H1 (cell line): Measurements from ENCODE around the gene RNF13. TPM values are rescaled to one million over a fixed set of nuclear protein-coding genes. Genes with fewer than 3 reads are reported as not detected.

Experiments used
- CTCF ChIA-PET: fragments of 300-600 bp; sonication (Branson Sonifier 250); formaldehyde crosslinking; loops from one replicate; lab custom pipeline; 2021; ENCODE audit not compliant: partially characterized antibody; lab: Charles Lee
- POLR2A ChIA-PET: fragments of 300-600 bp; sonication (Branson Sonifier 250); formaldehyde crosslinking; loops from one replicate; lab custom pipeline; 2021; ENCODE audit warnings: inconsistent platforms; ENCODE audit not compliant: partially characterized antibody; lab: Charles Lee
- DNase-seq, 2 experiments: peaks; one replicate each; pipeline versions ENCODE4 v3.0.0 to v3.0.0-alpha.2; 2010 to 2022; ENCODE audit warnings: low spot score in 2 of 2, low read depth in 1 of 2, mixed read lengths in 1 of 2
- FAIRE-seq: peaks from 2 replicates; lab custom pipeline; 2011; peaks lifted over from hg19 to GRCh38; lab: Jason Lieb, UNC
- H2AFZ ChIP-seq: 2 replicates; pipeline ENCODE4 v1.8.1; 2012; ENCODE audit warnings: low read length, inconsistent platforms
- H2AK5ac ChIP-seq: 2 replicates; pipeline ENCODE4 v1.6.1; 2013; ENCODE audit warnings: low read depth, low read length
- H2BK120ac ChIP-seq: replicated peaks from 2 replicates; pipeline ENCODE3; 2013; ENCODE audit warnings: low read depth, low read length, inconsistent platforms
- H2BK12ac ChIP-seq: 2 replicates; pipeline ENCODE4 v1.6.1; 2013; ENCODE audit warnings: low read depth, low read length
- H2BK15ac ChIP-seq: 2 replicates; pipeline ENCODE4 v1.6.1; 2013; ENCODE audit warnings: low read length
- H2BK20ac ChIP-seq: 2 replicates; pipeline ENCODE4 v1.6.1; 2013; ENCODE audit warnings: low read length
- H2BK5ac ChIP-seq: 2 replicates; pipeline ENCODE4 v1.6.1; 2013; ENCODE audit warnings: low read depth, low read length
- H3K14ac ChIP-seq: 2 replicates; pipeline ENCODE4 v1.6.1; 2013; ENCODE audit warnings: inconsistent platforms; ENCODE audit not compliant: insufficient read length
- H3K18ac ChIP-seq: 2 replicates; pipeline ENCODE4 v1.6.1; 2013; ENCODE audit warnings: low read length; ENCODE audit errors: extremely low read depth
- H3K23ac ChIP-seq: 2 replicates; pipeline ENCODE4 v1.6.1; 2013; ENCODE audit warnings: inconsistent platforms; ENCODE audit not compliant: insufficient read length
- H3K23me2 ChIP-seq: 2 replicates; pipeline ENCODE4 v1.6.1; 2013; ENCODE audit warnings: low read depth, low read length
- H3K27ac ChIP-seq: 2 replicates; pipeline ENCODE4 v1.6.1; 2011; ENCODE audit warnings: low read depth, low read length, inconsistent platforms
- H3K27me3 ChIP-seq, 4 experiments: replicated peaks in 1 of 4; 1 replicate in 1 of 4; 2 replicates in 3 of 4; pipeline versions ENCODE4 v1.6.1 to v1.8.1; 2011 to 2013; ENCODE audit warnings: low read length in 3 of 4, mild to moderate bottlenecking in 3 of 4, inconsistent platforms in 2 of 4, mixed read lengths in 2 of 4, moderate library complexity in 1 of 4; ENCODE audit not compliant: control insufficient read depth in 3 of 4, insufficient read depth in 3 of 4; ENCODE audit errors: extremely low read depth in 1 of 4
- H3K36me3 ChIP-seq, 4 experiments: 2 replicates each; pipeline versions ENCODE4 v1.6.1 to v1.8.1; 2011 to 2013; ENCODE audit warnings: mild to moderate bottlenecking in 4 of 4, low read length in 3 of 4, moderate library complexity in 2 of 4, control low read depth in 1 of 4, inconsistent platforms in 1 of 4; ENCODE audit not compliant: insufficient read depth in 4 of 4, control insufficient read depth in 2 of 4
- H3K4ac ChIP-seq: replicated peaks from 2 replicates; pipeline ENCODE3; 2013; ENCODE audit warnings: low read length, low read depth, mixed read lengths, inconsistent platforms; ENCODE audit not compliant: insufficient read length
- H3K4me1 ChIP-seq, 4 experiments: replicated peaks in 1 of 4; 1 replicate in 1 of 4; 2 replicates in 3 of 4; pipeline versions ENCODE4 v1.6.1 to v1.8.1; 2011 to 2013; ENCODE audit warnings: low read length in 3 of 4, inconsistent platforms in 2 of 4, mixed read lengths in 1 of 4; ENCODE audit not compliant: insufficient read depth in 4 of 4, control insufficient read depth in 3 of 4
- H3K4me2 ChIP-seq, 2 experiments: 2 replicates each; pipeline versions ENCODE4 v1.6.1 to v1.8.1; 2011 to 2013; ENCODE audit warnings: low read depth in 2 of 2, low read length in 2 of 2, control low read depth in 1 of 2, inconsistent platforms in 1 of 2, mild to moderate bottlenecking in 1 of 2; ENCODE audit not compliant: insufficient read depth in 1 of 2
- H3K4me3 ChIP-seq, 4 experiments: fragments of 200-600, 300-600 bp in 1 of 4; sonication (generic), shearing (Covaris generic), sonication (Bioruptor Twin) in 1 of 4; 2 replicates each; pipeline versions ENCODE4 v1.5.1 to v1.8.1; 2011 to 2016; ENCODE audit warnings: low read length in 4 of 4, low read depth in 3 of 4, control low read depth in 2 of 4, inconsistent platforms in 2 of 4, mild to moderate bottlenecking in 2 of 4, mixed read lengths in 1 of 4, moderate library complexity in 1 of 4; ENCODE audit not compliant: insufficient read depth in 2 of 4; ENCODE audit errors: extremely low read depth in 1 of 4
- H3K56ac ChIP-seq: replicated peaks from 2 replicates; pipeline ENCODE3; 2013; ENCODE audit warnings: low read depth, mild to moderate bottlenecking, mixed read lengths, low read length, inconsistent platforms; ENCODE audit not compliant: insufficient read length
- H3K79me1 ChIP-seq: 2 replicates; pipeline ENCODE4 v1.6.1; 2013; ENCODE audit warnings: low read depth, low read length, control low read depth
- H3K79me2 ChIP-seq, 2 experiments: 2 replicates each; pipeline versions ENCODE4 v1.6.1 to v1.8.1; 2012 to 2013; ENCODE audit warnings: low read length in 2 of 2, mild to moderate bottlenecking in 2 of 2, inconsistent platforms in 1 of 2; ENCODE audit not compliant: insufficient read depth in 2 of 2, control insufficient read depth in 1 of 2
- H3K9ac ChIP-seq, 4 experiments: replicated peaks in 1 of 4; 1 replicate in 1 of 4; 2 replicates in 3 of 4; pipeline versions ENCODE4 v1.6.1 to v1.8.1; 2011 to 2013; ENCODE audit warnings: low read depth in 3 of 4, low read length in 3 of 4, control low read depth in 2 of 4, mild to moderate bottlenecking in 2 of 4, moderate library complexity in 2 of 4, inconsistent platforms in 1 of 4; ENCODE audit errors: extremely low read depth in 1 of 4
- H3K9me3 ChIP-seq, 2 experiments: 2 replicates each; pipeline versions ENCODE4 v1.6.1 to v1.8.1; 2012 to 2013; ENCODE audit warnings: mild to moderate bottlenecking in 2 of 2, moderate library complexity in 2 of 2, control low read depth in 1 of 2, inconsistent platforms in 1 of 2, low read depth in 1 of 2, low read length in 1 of 2, mixed read lengths in 1 of 2; ENCODE audit not compliant: insufficient read depth in 2 of 2
- H4K20me1 ChIP-seq, 2 experiments: replicated peaks in 1 of 2; 2 replicates each; pipeline versions ENCODE3 to v1.8.1; 2011 to 2013; ENCODE audit warnings: inconsistent platforms in 2 of 2, low read length in 2 of 2, mild to moderate bottlenecking in 1 of 2; ENCODE audit not compliant: insufficient read depth in 2 of 2, control insufficient read depth in 1 of 2
- H4K5ac ChIP-seq: 2 replicates; pipeline ENCODE4 v1.6.1; 2013; ENCODE audit warnings: low read length, low read depth, mixed read lengths, inconsistent platforms; ENCODE audit not compliant: insufficient read length
- H4K8ac ChIP-seq: 2 replicates; pipeline ENCODE4 v1.8.0; 2013; ENCODE audit warnings: mild to moderate bottlenecking, moderate library complexity, low read length, inconsistent platforms; ENCODE audit not compliant: insufficient read depth; ENCODE audit errors: extremely low read depth
- H4K91ac ChIP-seq: replicated peaks from 2 replicates; pipeline ENCODE3; 2013; ENCODE audit warnings: low read length, mixed read lengths, inconsistent platforms; ENCODE audit not compliant: insufficient read length
- KDM4A ChIP-seq: IDR thresholded peaks from one replicate; pipeline ENCODE4 v1.7.1; 2012; ENCODE audit warnings: low read depth, mild to moderate bottlenecking, moderate library complexity, low read length, inconsistent platforms; ENCODE audit not compliant: severe bottlenecking
- NANOG ChIP-seq: IDR thresholded peaks from 2 replicates; pipeline ENCODE4 v1.6.1; 2011; ENCODE audit warnings: low read length, low read depth, mild to moderate bottlenecking, inconsistent platforms; ENCODE audit not compliant: insufficient read depth, poor library complexity, severe bottlenecking
- PHF8 ChIP-seq: fragments of 200-600 bp; sonication (generic); conservative IDR thresholded peaks from 2 replicates; pipeline ENCODE4 v1.7.1; 2012; ENCODE audit warnings: low read depth, mild to moderate bottlenecking, inconsistent platforms, low read length, moderate library complexity
- POLR2AphosphoS5 ChIP-seq: IDR thresholded peaks from 2 replicates; pipeline ENCODE4 v1.6.1; 2011; ENCODE audit warnings: low read depth, low read length
- RAD21 ChIP-seq, 2 experiments: IDR thresholded peaks in 1 of 2; conservative IDR thresholded peaks in 1 of 2; 2 replicates each; pipeline ENCODE4 v1.6.1; 2011; ENCODE audit warnings: low read depth in 2 of 2, low read length in 2 of 2, improper control_type of control experiment in 1 of 2, inconsistent platforms in 1 of 2, mild to moderate bottlenecking in 1 of 2, moderate library complexity in 1 of 2
- RBBP5 ChIP-seq: IDR thresholded peaks from 2 replicates; pipeline ENCODE4 v1.7.1; 2012; ENCODE audit warnings: low read depth, mild to moderate bottlenecking, inconsistent platforms, low read length, moderate library complexity, borderline replicate concordance
- RXRA ChIP-seq: IDR thresholded peaks from 2 replicates; pipeline ENCODE4 v1.6.1; 2011; ENCODE audit warnings: low read depth, mild to moderate bottlenecking, low read length, moderate library complexity; ENCODE audit not compliant: insufficient read depth
- SIRT6 ChIP-seq: IDR thresholded peaks from one replicate; pipeline ENCODE4 v1.7.1; 2012; ENCODE audit warnings: low read length, inconsistent platforms
- TAF1 ChIP-seq: IDR thresholded peaks from 2 replicates; pipeline ENCODE4 v1.6.1; 2011; ENCODE audit warnings: mild to moderate bottlenecking, low read depth, low read length
- WGBS, 2 experiments: shearing (Covaris generic) in 1 of 2; methylation state at CpG; one replicate each; pipeline versions ENCODE4 v1.1.6 to v1.1.7; 2013 to 2015; ENCODE audit warnings: low lambda C conversion rate in 2 of 2, mixed read lengths in 2 of 2, inconsistent platforms in 1 of 2, low coverage in 1 of 2, missing lambda C conversion rate in 1 of 2; ENCODE audit not compliant: insufficient replicate concordance in 2 of 2, insufficient coverage in 1 of 2, insufficient read length in 1 of 2; ENCODE audit errors: extremely low coverage in 1 of 2, missing lambda C conversion rate in 1 of 2; 5-methylcytosine and 5-hydroxymethylcytosine counted together
- polyA plus RNA-seq, 7 experiments: library from polyadenylated mRNA; depleted of rRNA in 3 of 7; stranded (reverse) in 5 of 7; unstranded in 2 of 7; fragments of >200 nt in 5 of 7; fragments of 200-250 nt in 2 of 7; gene quantifications; 1 replicate in 5 of 7; 2 replicates in 1 of 7; 4 replicates in 1 of 7; pipeline versions ENCODE4 v1.2.1 to v1.2.3, GENCODE V29; 2011 to 2013; ENCODE audit warnings: missing spikeins in 2 of 7, mixed read lengths in 2 of 7
- total RNA-seq: library from RNA; stranded (reverse); fragmentation: NEBNext Ultra II Directional; extraction: Animal tissue kit (Norgen Biotek cat#: 25700); gene quantifications from 2 replicates; pipeline ENCODE4 v1.2.1, GENCODE V29; 2021
- TF ChIP-seq, protein P1 (sequence below): IDR thresholded peaks from 2 replicates; pipeline ENCODE4 v1.6.1; 2012; ENCODE audit warnings: inconsistent platforms
- TF ChIP-seq, protein P2 (sequence below), 3 experiments: IDR thresholded peaks; 1 replicate in 2 of 3; 2 replicates in 1 of 3; pipeline versions ENCODE4 v1.5.1 to v1.6.1; 2011; ENCODE audit warnings: low read length in 3 of 3, mild to moderate bottlenecking in 3 of 3, inconsistent platforms in 2 of 3, low read depth in 1 of 3, moderate library complexity in 1 of 3; ENCODE audit not compliant: insufficient read depth in 1 of 3; ENCODE audit errors: control extremely low read depth in 1 of 3

RNF13 gene
- total and polyA plus RNA-seq, 2 of the 8 experiments (the other 6 are each of a cell fraction or from before 2014, with no cell fraction given), result 19.4 to 35.4 TPM

DNA sequence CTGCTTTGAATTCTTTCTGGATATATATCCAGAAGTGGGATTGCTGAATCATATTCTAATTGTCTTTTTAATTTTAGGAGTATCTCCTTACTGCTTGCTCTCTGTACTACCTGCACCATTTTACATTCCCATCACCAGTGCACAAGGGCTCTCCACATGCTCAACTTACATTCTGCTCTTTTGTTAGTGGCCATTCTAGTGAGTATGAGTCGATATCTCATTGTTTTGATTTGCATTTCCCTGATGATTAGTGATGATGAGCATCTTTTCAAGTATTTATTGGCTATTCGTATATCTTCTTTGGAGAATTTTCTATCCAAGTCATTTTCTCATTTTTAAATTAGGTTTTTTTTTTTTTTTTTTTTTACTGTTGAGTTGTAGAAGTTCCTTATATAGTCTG, 128.2 kb downstream of the RNF13 start:
- Histone ChIP-seq H3K14ac (no peak overlapping the region), H3K79me2 (peaks cover 0 to 3% of the 10 kb centered on the region in 2 experiments; a peak in 1 of 4 replicates), H3K4me3 (no peak overlapping the region), H2AFZ (no peak overlapping the region), H2BK120ac (no peak overlapping the region), H4K91ac (no peak overlapping the region), H3K27me3 (no peaks in the 10 kb centered on the region), H2BK12ac (no peak overlapping the region), H3K4me2 (no peak overlapping the region), H2BK5ac (no peak overlapping the region), H2BK15ac (no peak overlapping the region), H3K18ac (no peak overlapping the region), H3K23ac (no peak overlapping the region), H3K79me1 (no peaks in the 10 kb centered on the region), H4K5ac (no peak overlapping the region), H3K9me3 (peaks cover 5 to 8% of the 10 kb centered on the region in 2 experiments; a peak in 3 of 4 replicates), H4K20me1 (no peaks in the 10 kb centered on the region), H2AK5ac (no peak overlapping the region), H3K4ac (no peak overlapping the region), H3K36me3 (peaks cover 0 to 15% (median 0%) of the 10 kb centered on the region in 4 experiments; a peak in 3 of 8 replicates), H2BK20ac (no peak overlapping the region), H3K9ac (no peak overlapping the region), H3K4me1 (no peaks in the 10 kb centered on the region), H3K56ac (no peak overlapping the region), H3K27ac (no peak overlapping the region), H4K8ac (no peak overlapping the region), H3K23me2 (no peaks in the 10 kb centered on the region)
- WGBS, 2 experiments, result 96% methylated on average over 2 of the region's 2 CpGs; no CpG with 5 or more reads in 1 of the 2 experiments
- CTCF ChIA-PET, result no interaction called here
- FAIRE-seq, result no peak
- POLR2A ChIA-PET, result no interaction called here
- DNase-seq, result no peak
- TF ChIP-seq RAD21 (IDR thresholded peaks at IDR 0.05 in 1 of 2, conservative IDR thresholded peaks at IDR 0.05 in 1 of 2; ENCODE audit: low read depth in 2 of 2, low read length in 2 of 2), result no peak
- TF ChIP-seq, protein P1, sequence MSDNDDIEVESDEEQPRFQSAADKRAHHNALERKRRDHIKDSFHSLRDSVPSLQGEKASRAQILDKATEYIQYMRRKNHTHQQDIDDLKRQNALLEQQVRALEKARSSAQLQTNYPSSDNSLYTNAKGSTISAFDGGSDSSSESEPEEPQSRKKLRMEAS, result no peak
- no peak for TF ChIP-seq RBBP5
- no peak for TF ChIP-seq NANOG
- no peak for TF ChIP-seq SIRT6
- no peak for TF ChIP-seq TAF1
- no peak for TF ChIP-seq KDM4A
- TF ChIP-seq PHF8, result no peak
- TF ChIP-seq, protein P2, sequence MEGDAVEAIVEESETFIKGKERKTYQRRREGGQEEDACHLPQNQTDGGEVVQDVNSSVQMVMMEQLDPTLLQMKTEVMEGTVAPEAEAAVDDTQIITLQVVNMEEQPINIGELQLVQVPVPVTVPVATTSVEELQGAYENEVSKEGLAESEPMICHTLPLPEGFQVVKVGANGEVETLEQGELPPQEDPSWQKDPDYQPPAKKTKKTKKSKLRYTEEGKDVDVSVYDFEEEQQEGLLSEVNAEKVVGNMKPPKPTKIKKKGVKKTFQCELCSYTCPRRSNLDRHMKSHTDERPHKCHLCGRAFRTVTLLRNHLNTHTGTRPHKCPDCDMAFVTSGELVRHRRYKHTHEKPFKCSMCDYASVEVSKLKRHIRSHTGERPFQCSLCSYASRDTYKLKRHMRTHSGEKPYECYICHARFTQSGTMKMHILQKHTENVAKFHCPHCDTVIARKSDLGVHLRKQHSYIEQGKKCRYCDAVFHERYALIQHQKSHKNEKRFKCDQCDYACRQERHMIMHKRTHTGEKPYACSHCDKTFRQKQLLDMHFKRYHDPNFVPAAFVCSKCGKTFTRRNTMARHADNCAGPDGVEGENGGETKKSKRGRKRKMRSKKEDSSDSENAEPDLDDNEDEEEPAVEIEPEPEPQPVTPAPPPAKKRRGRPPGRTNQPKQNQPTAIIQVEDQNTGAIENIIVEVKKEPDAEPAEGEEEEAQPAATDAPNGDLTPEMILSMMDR (IDR thresholded peaks at IDR 0.05; ENCODE audit: control extremely low read depth in 1 of 3, insufficient read depth in 1 of 3, low read depth in 1 of 3, low read length in 3 of 3), result no peak
- TF ChIP-seq POLR2AphosphoS5, result no peak
- TF ChIP-seq RXRA, result no peak
